GM19438 (cell line): ENCODE results near the gene LHB.

Experiments used
- ATAC-seq: cut with Tn5 transposase; IDR thresholded peaks from one replicate; pipeline ENCODE4 v1.9.1; 2021; ENCODE audit warnings: low read depth; ENCODE audit not compliant: unreplicated experiment

The LHB gene

DNA sequence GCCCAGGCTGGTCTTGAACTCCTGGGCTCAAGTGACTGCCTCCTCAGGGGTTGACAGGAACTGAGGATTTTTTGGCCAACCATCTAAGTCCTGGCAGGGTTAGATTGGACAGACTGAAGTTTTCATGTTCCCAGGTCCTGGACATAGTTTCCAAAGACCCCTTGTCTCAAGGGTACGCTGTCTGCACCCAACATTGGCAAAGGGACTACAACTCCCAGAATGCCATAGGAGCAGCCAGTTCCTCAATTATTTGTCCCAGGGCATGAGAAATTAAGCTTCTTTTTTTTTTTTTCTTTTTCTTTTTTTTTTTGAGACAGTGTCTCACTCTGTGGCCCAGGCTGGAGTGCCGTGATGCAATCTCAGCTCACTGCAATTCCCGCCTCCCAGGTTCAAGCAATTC lies 30.7 kb downstream of the LHB start:
- no peak for ATAC-seq

DNA sequence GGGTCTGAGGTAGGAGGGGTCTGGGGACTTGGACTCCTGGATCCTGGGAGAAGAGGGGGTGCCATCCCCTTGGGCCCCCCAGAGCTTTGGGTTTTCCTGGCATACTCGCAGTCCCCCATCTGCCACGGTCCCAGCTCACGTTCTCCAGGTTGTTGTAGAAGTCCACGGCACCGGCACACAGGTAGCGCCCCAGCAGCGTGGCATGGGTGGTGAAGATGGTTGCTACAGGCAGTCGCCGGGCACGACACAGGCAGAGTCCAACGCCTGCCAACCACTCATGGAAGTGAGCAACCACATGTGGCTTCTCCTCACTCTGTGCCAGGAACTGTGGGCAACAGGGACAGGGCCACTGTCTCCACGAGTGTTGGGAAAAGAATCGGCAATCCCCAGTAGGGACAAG lies 31.2 kb downstream of the LHB start:
- no peak for ATAC-seq

DNA sequence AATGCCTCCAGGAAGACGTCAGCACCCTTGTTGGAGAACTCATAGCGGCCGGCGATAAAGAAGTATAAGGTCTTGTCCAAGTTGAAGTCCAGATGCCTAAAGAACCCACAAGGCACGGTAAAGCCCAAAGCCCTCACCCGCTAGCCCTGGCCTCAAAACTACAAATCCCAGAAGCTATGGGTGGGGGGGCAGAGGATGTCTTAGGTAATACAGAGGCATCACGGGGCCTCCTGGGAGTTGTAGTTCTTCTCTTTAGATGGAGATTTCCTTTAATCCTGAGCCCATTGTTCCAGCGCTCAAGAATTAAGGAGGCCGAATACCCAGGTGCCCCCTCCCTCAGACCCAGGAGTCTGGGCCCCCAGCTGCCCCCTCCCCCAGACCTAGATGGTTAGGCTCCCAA lies 34.6 kb downstream of the LHB start:
- no peak for ATAC-seq

DNA sequence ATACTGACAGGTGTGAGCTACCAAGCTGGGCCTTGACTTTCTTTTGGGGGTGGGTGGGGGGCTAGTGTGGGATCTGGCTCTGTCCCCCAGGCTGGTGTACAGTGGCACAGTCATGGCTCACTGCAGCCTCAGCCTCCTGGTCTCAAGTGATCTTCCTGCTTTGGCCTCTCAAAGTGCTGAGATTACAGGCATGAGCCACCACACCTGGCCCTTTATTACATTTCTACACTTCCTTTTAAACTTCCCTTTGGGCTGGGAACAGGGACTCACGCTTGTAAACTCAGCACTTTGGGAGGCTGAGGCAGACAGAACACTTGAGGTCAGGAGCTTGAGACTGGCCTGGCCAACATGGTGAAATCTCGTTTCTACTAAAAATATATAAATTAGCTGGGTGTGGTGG lies 39.8 kb downstream of the LHB start:
- no peak for ATAC-seq

DNA sequence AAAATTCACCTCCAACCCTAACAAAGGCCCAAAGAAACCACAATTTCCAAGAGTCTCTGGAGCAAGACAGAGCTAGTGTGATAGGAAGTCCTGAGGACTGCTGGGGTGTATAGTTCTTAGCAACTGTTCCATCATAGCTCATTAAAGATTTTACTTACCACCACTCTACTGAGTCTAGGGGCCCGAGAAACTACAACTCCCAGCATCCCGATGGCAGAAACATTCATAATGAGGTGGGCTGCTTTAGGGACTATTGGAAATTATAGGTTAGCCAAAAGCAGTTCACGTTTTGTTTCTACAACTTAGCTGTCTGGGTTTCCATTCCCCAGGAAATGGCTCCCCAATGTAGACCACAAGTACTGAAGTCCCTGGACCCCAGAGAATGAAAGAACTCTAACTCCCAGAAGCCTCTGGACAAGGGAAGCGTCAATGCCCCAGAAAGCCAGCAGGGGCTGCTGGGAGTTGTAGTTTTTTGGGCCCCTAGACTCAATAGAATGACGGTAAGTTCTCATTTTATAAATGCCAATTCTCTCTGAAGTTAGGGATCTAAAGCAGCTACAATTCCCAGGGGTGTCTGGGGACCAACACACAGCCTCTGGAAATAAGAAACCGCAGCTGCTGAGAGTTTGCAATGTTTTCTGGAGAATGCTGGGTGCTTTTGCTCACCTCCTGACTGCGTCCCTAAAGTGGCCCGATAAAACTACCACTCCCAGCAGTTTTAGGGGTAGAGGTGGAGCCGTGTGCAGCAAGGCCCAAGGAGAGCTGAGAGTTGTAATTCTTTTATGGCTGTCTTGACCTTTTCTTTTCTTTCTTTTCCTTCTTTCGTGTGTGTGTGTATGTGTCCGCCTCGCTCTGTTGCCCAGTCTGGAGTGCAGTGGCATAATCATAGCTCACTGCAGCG lies 40.7 kb downstream of the LHB start:
- no peak for ATAC-seq

DNA sequence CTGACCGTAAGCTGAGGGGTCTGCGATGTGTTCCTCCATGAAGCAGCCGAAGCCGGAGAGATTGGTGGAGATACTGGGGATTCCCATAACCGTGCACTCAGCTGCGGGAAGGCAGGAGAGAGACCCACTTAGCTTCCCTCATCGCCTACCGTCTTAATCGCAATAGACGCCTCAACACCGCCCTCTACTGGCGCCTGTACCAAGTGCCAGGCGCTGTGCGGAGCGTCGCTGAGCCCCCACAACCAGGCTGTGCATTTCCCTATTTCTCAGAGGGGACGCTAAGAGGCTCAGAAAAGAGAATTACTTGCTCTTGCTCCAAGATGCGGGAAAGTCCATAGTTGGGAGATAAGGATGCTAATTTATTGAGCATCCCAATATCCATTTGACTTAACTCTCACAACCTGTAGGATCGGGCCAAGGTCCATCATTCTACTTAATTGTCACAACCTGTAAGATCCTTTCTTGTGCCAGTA lies 45.9 kb downstream of the LHB start:
- ATAC-seq = peak; percentile 43

DNA sequence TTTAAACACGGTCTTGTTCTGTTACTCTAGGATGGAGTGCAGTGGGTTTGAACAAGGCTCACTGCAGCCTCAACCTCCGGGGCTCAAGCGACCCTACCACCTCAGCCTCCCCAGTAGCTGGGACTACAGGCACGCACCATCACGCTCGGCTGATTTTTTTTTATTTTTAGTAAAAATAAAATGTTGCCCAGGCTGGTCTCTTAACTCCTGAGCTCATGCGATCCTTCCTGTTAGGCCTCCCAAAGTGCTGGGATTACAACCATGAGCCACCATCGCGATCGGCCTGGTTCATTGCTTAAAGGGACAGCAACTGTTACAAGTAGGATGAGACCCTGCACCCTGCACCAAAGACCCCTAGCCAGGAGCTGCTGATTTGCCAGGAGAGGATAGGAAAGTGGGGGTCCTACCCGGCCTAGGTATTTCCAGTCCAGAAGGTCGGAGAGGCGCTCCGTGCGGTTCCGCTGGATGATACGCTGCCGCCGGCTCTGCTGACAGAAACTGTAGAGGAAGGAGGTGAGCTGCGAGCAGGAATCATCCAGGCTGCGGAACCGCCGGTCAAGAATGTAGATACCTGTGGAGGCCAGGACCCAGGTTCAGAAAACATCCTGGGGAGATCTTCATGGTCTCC lies 46.6 kb downstream of the LHB start:
- ATAC-seq = no peak

DNA sequence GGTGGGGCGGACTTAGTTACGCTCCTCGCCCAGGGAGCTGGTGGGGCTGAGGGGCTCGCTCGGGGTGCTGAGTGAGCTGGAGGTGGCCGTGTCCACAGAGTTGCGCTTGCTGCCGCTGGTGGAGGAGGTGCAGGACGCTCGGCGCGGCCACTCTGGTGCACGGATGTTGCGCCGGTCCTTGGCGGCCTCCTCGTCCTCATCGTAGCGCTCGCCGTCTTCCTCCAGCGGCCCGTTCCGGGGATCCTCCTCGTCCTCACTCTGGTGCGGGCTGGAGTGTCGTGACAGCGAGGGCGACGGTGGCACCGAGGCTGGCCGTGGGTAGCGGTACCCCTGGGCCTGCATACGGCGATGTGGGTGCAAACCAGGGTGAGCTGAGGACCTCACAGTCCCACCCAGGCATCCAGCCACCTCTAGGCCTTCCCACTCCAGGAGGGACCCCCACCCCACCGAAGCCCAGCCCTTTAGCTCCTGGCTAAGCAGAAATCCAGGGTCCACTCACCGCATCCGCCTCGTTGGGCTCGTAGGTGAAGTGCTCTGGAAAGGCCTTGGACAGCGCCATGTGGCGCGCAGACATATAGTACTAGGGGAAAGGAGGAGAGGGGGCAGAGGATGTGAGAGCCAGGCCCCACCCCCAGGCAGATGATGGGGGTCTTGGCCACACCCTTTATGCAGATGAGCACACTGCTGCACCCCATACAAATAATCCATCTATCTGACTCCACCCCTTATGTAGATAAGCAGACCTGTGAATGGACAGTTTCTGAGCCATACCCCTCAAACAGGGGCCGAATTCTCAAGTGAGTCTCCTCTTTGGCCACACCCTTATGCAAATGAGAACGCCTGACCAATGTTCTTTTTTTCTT lies 47.4 kb downstream of the LHB start:
- no peak for ATAC-seq

DNA sequence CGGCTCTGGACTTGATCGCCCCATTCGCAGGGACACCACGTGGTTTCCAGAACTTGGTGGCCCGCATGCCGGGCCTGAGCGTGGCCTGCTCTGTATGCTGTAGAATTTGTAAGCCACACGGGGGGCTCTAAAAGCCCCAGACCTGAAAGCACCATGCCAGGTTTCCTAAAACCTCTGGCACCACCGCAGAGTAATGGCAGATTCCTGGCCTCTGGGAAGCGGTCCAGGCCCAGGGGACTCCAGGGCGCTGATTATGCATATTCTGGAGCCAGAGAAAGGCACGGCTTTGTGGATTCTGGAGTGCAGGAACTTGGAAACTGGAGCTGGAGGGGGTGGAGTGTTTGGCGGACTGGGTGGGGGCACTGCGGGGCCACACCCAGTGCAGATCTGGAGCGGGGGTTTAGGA lies 48.1 kb downstream of the LHB start:
- no peak for ATAC-seq

DNA sequence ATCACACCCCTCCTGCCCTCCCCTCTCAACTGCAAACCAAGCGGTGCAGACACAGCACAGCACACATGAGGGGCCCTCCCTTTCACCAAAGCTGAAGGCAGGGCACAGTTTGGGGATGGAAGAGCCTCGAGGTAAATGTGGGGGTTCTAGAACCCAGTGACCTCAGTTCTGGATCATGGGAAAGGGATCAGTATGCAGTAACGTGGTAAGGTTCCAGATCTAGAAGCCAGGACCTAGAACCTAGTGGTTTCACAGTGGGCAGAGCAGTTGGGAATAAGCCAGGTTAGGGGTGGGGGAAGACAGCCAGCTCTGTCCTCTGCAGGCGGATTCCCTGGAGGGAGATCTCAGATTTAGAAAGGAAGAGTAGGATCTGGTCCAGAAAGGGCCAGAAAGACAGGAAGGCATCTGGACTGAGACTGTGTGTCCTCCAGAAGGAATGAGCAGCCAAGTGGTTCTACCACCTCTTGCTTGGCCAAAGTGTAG lies 48.7 kb downstream of the LHB start:
- ATAC-seq = no peak

DNA sequence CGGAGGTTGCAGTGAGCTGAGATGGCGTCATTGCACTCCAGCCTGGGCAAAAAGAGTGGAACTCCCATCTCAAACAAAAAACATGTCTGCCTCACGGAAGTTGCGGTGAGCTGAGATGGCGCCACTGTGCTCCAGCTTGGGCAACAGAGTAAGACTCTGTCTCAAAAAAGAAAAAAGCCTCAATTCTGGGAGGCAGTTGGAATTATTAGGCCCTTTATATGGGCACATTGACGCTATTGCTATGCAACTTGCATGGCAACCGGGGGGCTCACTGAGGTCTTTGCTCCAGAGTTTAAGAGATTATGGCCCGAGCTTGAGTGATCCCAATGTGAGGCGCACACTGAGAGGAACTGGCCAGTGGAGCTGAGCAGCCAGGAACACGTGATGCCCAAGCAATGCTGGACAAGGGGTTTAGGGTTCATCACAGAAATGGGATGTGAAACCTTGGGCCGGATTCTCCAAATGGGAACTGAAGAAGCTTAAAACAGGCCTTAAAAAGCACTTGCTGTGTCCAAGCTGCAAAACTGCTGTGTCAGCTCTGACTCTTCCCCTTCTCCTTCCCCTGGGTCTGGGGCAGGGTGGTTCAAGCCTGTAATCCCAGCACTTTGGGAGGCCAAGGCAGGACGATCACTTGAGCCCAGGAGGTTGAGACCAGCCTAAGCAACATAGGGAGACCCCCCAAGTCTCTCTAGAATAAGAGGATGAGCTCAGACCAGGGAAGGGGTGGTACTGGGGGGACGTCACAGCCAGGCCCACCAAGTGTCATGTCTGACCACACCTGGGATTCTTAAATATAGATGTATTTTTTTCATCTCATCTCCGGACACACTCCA lies 49.3 kb downstream of the LHB start:
- no peak for ATAC-seq

DNA sequence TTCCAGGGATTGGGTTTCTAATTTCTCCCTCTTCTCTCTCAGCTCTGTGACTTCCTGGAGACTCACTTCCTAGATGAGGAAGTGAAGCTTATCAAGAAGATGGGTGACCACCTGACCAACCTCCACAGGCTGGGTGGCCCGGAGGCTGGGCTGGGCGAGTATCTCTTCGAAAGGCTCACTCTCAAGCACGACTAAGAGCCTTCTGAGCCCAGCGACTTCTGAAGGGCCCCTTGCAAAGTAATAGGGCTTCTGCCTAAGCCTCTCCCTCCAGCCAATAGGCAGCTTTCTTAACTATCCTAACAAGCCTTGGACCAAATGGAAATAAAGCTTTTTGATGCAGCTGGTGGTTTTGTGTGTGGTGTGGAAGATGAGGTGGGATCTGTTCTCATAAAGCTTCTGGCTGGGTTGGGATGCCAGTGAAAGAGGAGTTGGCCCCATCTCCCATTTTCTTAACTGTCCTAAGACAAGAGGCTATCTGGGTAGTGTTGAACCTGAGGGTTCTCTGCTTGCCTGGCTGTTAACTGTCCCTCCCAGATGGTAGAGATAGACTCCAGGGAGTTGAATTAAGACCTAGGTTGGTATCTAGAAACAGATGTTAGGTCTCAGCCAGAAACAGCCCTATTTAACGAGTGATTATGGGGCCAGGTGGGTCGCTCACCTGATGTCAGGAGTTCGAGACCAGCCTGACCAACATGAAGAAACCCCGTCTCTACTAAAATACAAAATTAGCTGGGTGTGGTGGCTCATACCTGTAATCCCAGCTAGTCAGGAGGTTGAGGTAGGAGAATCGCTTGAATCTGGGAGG lies 50.1 kb downstream of the LHB start:
- ATAC-seq = no peak
